AG08396 (cell line): ENCODE results near the gene MYL11.

Source experiments
- DNase-seq: peaks from one replicate; pipeline ENCODE4 v3.0.0; 2012; ENCODE audit warnings: low spot score, mixed read lengths

MYL11 gene

GRCh38 chr16:30371248-30371816 lies 3.3 kb upstream of the MYL11 start:
- no peak for DNase-seq

- no peak for DNase-seq
Measured at GRCh38 chr16:30372038-30372712, 2.4 kb upstream of the MYL11 start.

GRCh38 chr16:30372725-30373124 lies 1.9 kb upstream of the MYL11 start:
- no peak for DNase-seq

GRCh38 chr16:30375864-30376263 lies 1.3 kb downstream of the MYL11 start:
- no peak for DNase-seq

GRCh38 chr16:30376461-30376902 lies 1.9 kb downstream of the MYL11 start:
- DNase-seq = no peak

- no peak for DNase-seq
Measured at GRCh38 chr16:30377050-30377811, 2.6 kb downstream of the MYL11 start.

GRCh38 chr16:30377812-30378235 lies 3.2 kb downstream of the MYL11 start:
- peak; percentile 83 for DNase-seq

GRCh38 chr16:30378236-30379157 lies 3.9 kb downstream of the MYL11 start:
- DNase-seq = peak; percentile 99

GRCh38 chr16:30379158-30379783 lies 4.7 kb downstream of the MYL11 start:
- DNase-seq = no peak

GRCh38 chr16:30380072-30380802 lies 5.6 kb downstream of the MYL11 start:
- no peak for DNase-seq

GRCh38 chr16:30380803-30381208 lies 6.2 kb downstream of the MYL11 start:
- DNase-seq = no peak

- no peak for DNase-seq
Measured at GRCh38 chr16:30381291-30382041, 6.9 kb downstream of the MYL11 start.

- DNase-seq = no peak
Measured at GRCh38 chr16:30382111-30382881, 7.7 kb downstream of the MYL11 start, which contains the start of gene SEPTIN1. Gene SEPTIN1 (minus strand): TSS chr16:30382561. CDS start chr16:30382542, 19 bp downstream.

- DNase-seq = no peak
Measured at GRCh38 chr16:30383521-30383920, 8.9 kb downstream of the MYL11 start.

- DNase-seq = peak; percentile 51
Measured at GRCh38 chr16:30394592-30395154, 20.1 kb downstream of the MYL11 start.

- DNase-seq = peak; percentile 91
Measured at GRCh38 chr16:30395155-30395991, 20.8 kb downstream of the MYL11 start, which contains the start of gene ZNF48. Gene ZNF48 (plus strand): TSS chr16:30395420. CDS start chr16:30395795, 375 bp downstream.

GRCh38 chr16:30395992-30396585 lies 21.5 kb downstream of the MYL11 start:
- no peak for DNase-seq
